Neural cell (in vitro differentiated cells): ENCODE data around the gene SRCIN1.
"Not testable (repeated sequence)": the region's sequence is repeated elsewhere in the genome, so short reads cannot be mapped to it uniquely, and the experiment has no call there.

Experiments used
- EP300 ChIP-seq: fragments of 450-650 bp; conservative IDR thresholded peaks from 2 replicates; pipeline ENCODE4 v1.6.1; 2014; ENCODE audit warnings: antibody characterized with exemption, mild to moderate bottlenecking, moderate library complexity; ENCODE audit not compliant: poor library complexity, severe bottlenecking
- EZH2 ChIP-seq: fragments of 200-600, 300-800 bp; shearing (Covaris generic), sonication (generic); IDR thresholded peaks from 2 replicates; pipeline ENCODE4 v1.6.1; 2014; ENCODE audit warnings: antibody characterized with exemption, low read length, borderline replicate concordance, mild to moderate bottlenecking; ENCODE audit not compliant: insufficient read depth, poor library complexity, severe bottlenecking
- MXI1 ChIP-seq: fragments of 450-650 bp; conservative IDR thresholded peaks from 2 replicates; pipeline ENCODE4 v1.6.1; 2014; ENCODE audit warnings: antibody characterized with exemption, mild to moderate bottlenecking; ENCODE audit not compliant: poor library complexity, severe bottlenecking
- POLR2AphosphoS5 ChIP-seq: IDR thresholded peaks from 2 replicates; pipeline ENCODE4 v1.6.1; 2012
- RAD21 ChIP-seq: fragments of 450-650 bp; conservative IDR thresholded peaks from 2 replicates; pipeline ENCODE4 v1.6.1; 2014; ENCODE audit warnings: antibody characterized with exemption, mild to moderate bottlenecking, moderate library complexity
- SMC3 ChIP-seq: fragments of 450-650 bp; conservative IDR thresholded peaks from 2 replicates; pipeline ENCODE4 v1.6.1; 2014; ENCODE audit warnings: antibody characterized with exemption, mild to moderate bottlenecking, moderate library complexity; ENCODE audit not compliant: poor library complexity
- TAF1 ChIP-seq: IDR thresholded peaks from 2 replicates; pipeline ENCODE4 v1.6.1; 2012; ENCODE audit warnings: low read depth
- TF ChIP-seq, protein P1 (sequence below): fragments of 450-650 bp; IDR thresholded peaks from 2 replicates; pipeline ENCODE4 v1.5.1; 2014; ENCODE audit warnings: antibody characterized with exemption, mild to moderate bottlenecking, moderate library complexity; ENCODE audit not compliant: poor library complexity, severe bottlenecking

DNA sequence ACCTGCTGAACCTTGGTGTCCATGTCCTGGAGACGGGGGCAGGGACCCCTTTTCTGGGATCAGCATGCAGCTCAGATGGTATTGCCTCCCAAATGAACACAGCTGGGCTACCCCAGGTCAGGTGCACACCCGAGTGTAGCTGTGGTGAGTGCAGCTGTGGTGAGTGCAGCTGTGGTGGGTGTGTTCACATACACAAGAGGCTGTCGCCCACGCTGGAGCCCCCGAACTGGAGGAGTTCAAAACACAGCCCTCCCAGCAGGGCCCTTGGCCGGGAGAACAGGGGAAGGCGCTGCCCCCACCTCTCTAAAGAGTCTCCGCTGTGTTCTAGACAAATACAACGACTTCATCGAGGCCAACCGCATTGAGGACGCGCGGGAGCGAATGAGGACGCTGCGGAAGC is 116.0 kb downstream of the SRCIN1 start:
- not testable (repeated sequence) for TF ChIP-seq POLR2AphosphoS5, EP300, EZH2, TAF1, SMC3, MXI1, RAD21
- TF ChIP-seq, protein P1, sequence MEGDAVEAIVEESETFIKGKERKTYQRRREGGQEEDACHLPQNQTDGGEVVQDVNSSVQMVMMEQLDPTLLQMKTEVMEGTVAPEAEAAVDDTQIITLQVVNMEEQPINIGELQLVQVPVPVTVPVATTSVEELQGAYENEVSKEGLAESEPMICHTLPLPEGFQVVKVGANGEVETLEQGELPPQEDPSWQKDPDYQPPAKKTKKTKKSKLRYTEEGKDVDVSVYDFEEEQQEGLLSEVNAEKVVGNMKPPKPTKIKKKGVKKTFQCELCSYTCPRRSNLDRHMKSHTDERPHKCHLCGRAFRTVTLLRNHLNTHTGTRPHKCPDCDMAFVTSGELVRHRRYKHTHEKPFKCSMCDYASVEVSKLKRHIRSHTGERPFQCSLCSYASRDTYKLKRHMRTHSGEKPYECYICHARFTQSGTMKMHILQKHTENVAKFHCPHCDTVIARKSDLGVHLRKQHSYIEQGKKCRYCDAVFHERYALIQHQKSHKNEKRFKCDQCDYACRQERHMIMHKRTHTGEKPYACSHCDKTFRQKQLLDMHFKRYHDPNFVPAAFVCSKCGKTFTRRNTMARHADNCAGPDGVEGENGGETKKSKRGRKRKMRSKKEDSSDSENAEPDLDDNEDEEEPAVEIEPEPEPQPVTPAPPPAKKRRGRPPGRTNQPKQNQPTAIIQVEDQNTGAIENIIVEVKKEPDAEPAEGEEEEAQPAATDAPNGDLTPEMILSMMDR = not testable (repeated sequence)
